CD4-positive, alpha-beta T cell (primary cell): ENCODE data around the gene RFXAP. TPM values are rescaled to one million over a fixed set of nuclear protein-coding genes. Genes with fewer than 3 reads are reported as not detected.

Experiments used
- ATAC-seq: fragments of 200-7000 bp; cut with Tn5 transposase; one replicate; pipeline ENCODE4 v1.10.0; 2022; ENCODE audit warnings: mild to moderate bottlenecking; ENCODE audit not compliant: poor library complexity
- CTCF ChIA-PET: fragments of 350-600 bp; sonication (Branson Sonifier 250); formaldehyde crosslinking; loops from one replicate; lab custom pipeline; 2021; ENCODE audit warnings: antibody characterized with exemption, inconsistent platforms; lab: Charles Lee
- POLR2A ChIA-PET: fragments of 350-600 bp; sonication (Branson Sonifier 250); formaldehyde crosslinking; loops from one replicate; lab custom pipeline; 2021; ENCODE audit warnings: antibody characterized with exemption, inconsistent platforms; lab: Charles Lee
- DNase-seq, 14 experiments: peaks; one replicate each; pipeline ENCODE4 v3.0.0-alpha.2; 2013 to 2020; ENCODE audit warnings: mixed read lengths in 2 of 14
- H3K27ac ChIP-seq, 2 donors: one replicate each; pipeline versions ENCODE4 v1.5.1 to v1.7.0; 2013; ENCODE audit warnings: low read length in 2 of 2, low read depth in 1 of 2, mild to moderate bottlenecking in 1 of 2
- H3K27me3 ChIP-seq, 2 experiments: 1 replicate in 1 of 2; 2 replicates in 1 of 2; pipeline versions ENCODE4 v1.6.1 to v1.7.0; 2013; ENCODE audit warnings: low read length in 2 of 2, control low read depth in 1 of 2, mild to moderate bottlenecking in 1 of 2, moderate library complexity in 1 of 2; ENCODE audit not compliant: insufficient read depth in 2 of 2, control insufficient read depth in 1 of 2
- H3K36me3 ChIP-seq: one replicate; pipeline ENCODE4 v1.6.1; 2013; ENCODE audit warnings: low read length, control low read depth; ENCODE audit not compliant: insufficient read depth
- H3K4me1 ChIP-seq: one replicate; pipeline ENCODE4 v1.6.1; 2013; ENCODE audit warnings: low read length, control low read depth; ENCODE audit not compliant: insufficient read depth
- H3K4me3 ChIP-seq: one replicate; pipeline ENCODE4 v1.5.1; 2013; ENCODE audit warnings: mild to moderate bottlenecking, low read length, moderate library complexity
- H3K9me3 ChIP-seq, 2 experiments: 1 replicate in 1 of 2; 2 replicates in 1 of 2; pipeline versions ENCODE4 v1.6.1 to v1.7.0; 2013; ENCODE audit warnings: low read length in 2 of 2, mild to moderate bottlenecking in 2 of 2, control low read depth in 1 of 2, moderate library complexity in 1 of 2; ENCODE audit not compliant: control insufficient read depth in 1 of 2, insufficient read depth in 1 of 2
- H3K27ac Mint-ChIP-seq: one replicate; pipeline ENCODE4 v1.8.0; 2020; ENCODE audit warnings: mixed read lengths
- H3K27me3 Mint-ChIP-seq: one replicate; pipeline ENCODE4 v1.8.0; 2021; ENCODE audit warnings: mixed read lengths
- H3K36me3 Mint-ChIP-seq: one replicate; pipeline ENCODE4 v1.8.0; 2021; ENCODE audit warnings: low read depth, mixed read lengths
- H3K4me1 Mint-ChIP-seq: one replicate; pipeline ENCODE4 v1.8.0; 2021; ENCODE audit warnings: low read depth, mixed read lengths
- H3K4me3 Mint-ChIP-seq: one replicate; pipeline ENCODE4 v1.8.0; 2020; ENCODE audit warnings: mild to moderate bottlenecking, mixed read lengths
- H3K9me3 Mint-ChIP-seq: one replicate; pipeline ENCODE4 v1.8.0; 2020; ENCODE audit warnings: mixed read lengths
- intact Hi-C, 2 experiments: fragments of 100-400 bp; cut with DNase I in 1 of 2; cut with micrococcal nuclease in 1 of 2; formaldehyde crosslinking; loops; one replicate each; pipeline versions ENCODE4 v1.15.1 to v1.9.0; 2023 to 2025; cut with DNase I, micrococcal nuclease
- total RNA-seq, 174 experiments: library from RNA in 2 of 174; stranded (reverse) in 2 of 174; gene quantifications; one replicate each; pipeline ENCODE4 v1.2.3 and lab custom pipeline; 2021 to 2026
- TF ChIP-seq, protein P1 (sequence below): fragments of 200-600 bp; IDR thresholded peaks from one replicate; pipeline ENCODE4 v1.8.0; 2022; ENCODE audit warnings: antibody characterized with exemption, mild to moderate bottlenecking

Gene RFXAP
- total RNA-seq, 2 experiments from 2014 or later, result 5.8 to 6.0 TPM

- peaks cover 9% of the 10 kb centered on the region for H3K4me1 ChIP-seq
- CTCF ChIA-PET, result interaction anchor here (0.8 to 1.3 kb wide), 3 partner anchors 12 to 26 kb away, joined by 3 to 4 read pairs (median 3); no protein-coding TSS in a partner anchor
- no peak overlapping the region for H3K27ac Mint-ChIP-seq
- TF ChIP-seq, protein P1, sequence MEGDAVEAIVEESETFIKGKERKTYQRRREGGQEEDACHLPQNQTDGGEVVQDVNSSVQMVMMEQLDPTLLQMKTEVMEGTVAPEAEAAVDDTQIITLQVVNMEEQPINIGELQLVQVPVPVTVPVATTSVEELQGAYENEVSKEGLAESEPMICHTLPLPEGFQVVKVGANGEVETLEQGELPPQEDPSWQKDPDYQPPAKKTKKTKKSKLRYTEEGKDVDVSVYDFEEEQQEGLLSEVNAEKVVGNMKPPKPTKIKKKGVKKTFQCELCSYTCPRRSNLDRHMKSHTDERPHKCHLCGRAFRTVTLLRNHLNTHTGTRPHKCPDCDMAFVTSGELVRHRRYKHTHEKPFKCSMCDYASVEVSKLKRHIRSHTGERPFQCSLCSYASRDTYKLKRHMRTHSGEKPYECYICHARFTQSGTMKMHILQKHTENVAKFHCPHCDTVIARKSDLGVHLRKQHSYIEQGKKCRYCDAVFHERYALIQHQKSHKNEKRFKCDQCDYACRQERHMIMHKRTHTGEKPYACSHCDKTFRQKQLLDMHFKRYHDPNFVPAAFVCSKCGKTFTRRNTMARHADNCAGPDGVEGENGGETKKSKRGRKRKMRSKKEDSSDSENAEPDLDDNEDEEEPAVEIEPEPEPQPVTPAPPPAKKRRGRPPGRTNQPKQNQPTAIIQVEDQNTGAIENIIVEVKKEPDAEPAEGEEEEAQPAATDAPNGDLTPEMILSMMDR, result peak; percentile 14
- peaks cover 8% of the 10 kb centered on the region for H3K36me3 Mint-ChIP-seq
- peaks cover 41% of the 10 kb centered on the region for H3K27me3 Mint-ChIP-seq
- H3K4me3 ChIP-seq, result no peak overlapping the region
- H3K9me3 Mint-ChIP-seq, result no peaks in the 10 kb centered on the region
- H3K36me3 ChIP-seq, result no peaks in the 10 kb centered on the region
- H3K27ac ChIP-seq, result no peak overlapping the region
- peaks cover 17% of the 10 kb centered on the region for H3K4me1 Mint-ChIP-seq
- DNase-seq (peak in 3 of 14 experiments; percentile 16 to 42 (median 41)), ATAC-seq (peak; percentile 15)
- H3K27me3 ChIP-seq, result peaks cover 2 to 6% of the 10 kb centered on the region in 2 experiments
- POLR2A ChIA-PET, result interaction anchor here (0.6 kb wide), 1 partner anchor 185 kb away, joined by 4 read pairs; no protein-coding TSS in a partner anchor
- H3K9me3 ChIP-seq, result no peaks in the 10 kb centered on the region
- H3K4me3 Mint-ChIP-seq, result no peak overlapping the region
- intact Hi-C loops, result loop anchor here (5.0 kb wide), 4 partner anchors 187 to 1532 kb away; partner anchors contain the start of genes EXOSC8 (in 1 of the 2), SPART (in 1 of the 2) and UFM1 (in 1 of the 2)
Observed at GRCh38 chr13:36815062-36815461, 4.0 kb upstream of the RFXAP start.

DNA sequence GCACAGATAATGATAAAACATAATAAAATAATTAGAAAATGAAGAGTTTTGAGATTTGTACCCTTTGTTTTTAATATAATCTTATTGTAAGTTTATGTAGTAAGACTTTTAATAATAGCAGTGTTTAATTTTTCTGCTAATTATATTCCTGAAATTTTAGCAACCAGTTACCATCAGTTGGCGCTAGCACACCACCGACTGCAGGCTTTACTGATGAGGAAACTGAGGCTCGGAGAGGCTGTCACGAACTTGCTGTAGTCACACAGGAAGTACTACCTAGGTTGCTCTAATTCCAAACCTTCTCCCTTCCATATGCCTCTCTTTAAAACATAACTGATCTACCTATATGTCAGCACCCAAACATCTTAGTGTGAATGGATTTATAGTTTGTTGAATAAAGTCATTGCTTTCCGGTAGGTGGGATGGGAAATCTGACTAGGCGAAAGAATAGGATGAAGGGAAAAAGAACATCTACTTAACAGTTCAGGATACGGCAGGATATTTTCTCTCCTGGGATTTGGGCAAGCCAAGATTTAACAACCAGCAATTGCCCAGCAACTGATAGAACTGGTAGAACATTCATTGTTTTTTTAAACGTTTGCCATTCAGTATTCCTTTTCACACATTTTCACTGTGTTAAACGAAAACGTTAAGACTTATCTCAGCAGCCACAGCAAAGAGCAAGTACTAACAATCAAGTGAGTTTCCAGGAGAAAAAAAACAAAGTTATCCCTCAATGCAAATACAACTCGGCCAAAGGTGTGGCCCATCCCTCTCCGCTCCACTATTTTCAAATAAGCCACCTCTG, 822 bp upstream of the RFXAP start:
- no peak for DNase-seq
- intact Hi-C loops, result loop anchor here (2.0 to 5.0 kb wide), 5 partner anchors 184 to 1529 kb away; partner anchors contain the start of genes SPART (in 2 of the 2), EXOSC8 (in 1 of the 2) and UFM1 (in 1 of the 2)
- Mint-ChIP-seq H3K27me3 (peaks cover 13% of the 10 kb centered on the region), H3K4me3 (peak overlapping the region; percentile 89), H3K9me3 (no peaks in the 10 kb centered on the region), H3K4me1 (peaks cover 47% of the 10 kb centered on the region), H3K27ac (peak overlapping the region; percentile 90), H3K36me3 (peaks cover 13% of the 10 kb centered on the region)
- ATAC-seq, result no peak
- Histone ChIP-seq H3K4me3 (peak overlapping the region; percentile 83), H3K27ac (peak overlapping the region; percentile 38 to 53), H3K27me3 (peaks cover 0 to under 1% of the 10 kb centered on the region in 2 experiments), H3K9me3 (no peaks in the 10 kb centered on the region), H3K4me1 (peaks cover 29% of the 10 kb centered on the region), H3K36me3 (no peaks in the 10 kb centered on the region)
- TF ChIP-seq, protein P1, result no peak
- ChIA-PET CTCF (interaction anchor here (1.0 kb wide), 1 partner anchor 181 kb away, joined by 3 read pairs; the partner anchor contains the start of gene ALG5), POLR2A (interaction anchor here (0.6 kb wide), 2 partner anchors 183 to 242 kb away, joined by 3 to 4 read pairs; partner anchors contain the start of gene EXOSC8)

GRCh38 chr13:36819739-36820090, 693 bp downstream of the RFXAP start:
- Histone ChIP-seq H3K27me3 (no peaks in the 10 kb centered on the region), H3K4me3 (peak overlapping the region; percentile 83), H3K27ac (peak overlapping the region in 1 of 2 donors; percentile 38), H3K9me3 (no peaks in the 10 kb centered on the region), H3K4me1 (peaks cover 29% of the 10 kb centered on the region), H3K36me3 (no peaks in the 10 kb centered on the region)
- Mint-ChIP-seq H3K36me3 (peaks cover 22% of the 10 kb centered on the region), H3K4me1 (peaks cover 63% of the 10 kb centered on the region), H3K9me3 (no peaks in the 10 kb centered on the region), H3K27ac (peak overlapping the region; percentile 90), H3K27me3 (peaks cover under 1% of the 10 kb centered on the region), H3K4me3 (peak overlapping the region; percentile 89)
- ChIA-PET CTCF (no interaction called here), POLR2A (no interaction called here)
- TF ChIP-seq, protein P1, result no peak
- intact Hi-C loops, result loop anchor here (2.0 to 10.0 kb wide), 7 partner anchors 178 to 1528 kb away; partner anchors contain the start of genes SPART (in 2 of the 2), ALG5 (in 1 of the 2), EXOSC8 (in 1 of the 2) and SUPT20H (in 1 of the 2)
- ATAC-seq (peak; percentile 30), DNase-seq (peak in 9 of 14 experiments; percentile 10 to 54 (median 30))
